DOHH2 (cell line): ENCODE data around the gene PLCG2.

ENCODE experiments used
- H3F3A ChIP-seq: fragments of 200-600 bp; sonication (generic), shearing (Covaris generic); 2 replicates; pipeline ENCODE4 v1.6.0; 2016; ENCODE audit warnings: antibody characterized with exemption, mild to moderate bottlenecking; ENCODE audit not compliant: control insufficient read depth, insufficient read depth
- H3K27ac ChIP-seq: fragments of 200-600 bp; sonication (generic); 2 replicates; pipeline ENCODE4 v1.5.1; 2014; ENCODE audit warnings: low read depth, mild to moderate bottlenecking, low read length, moderate library complexity
- H3K27me3 ChIP-seq: fragments of 200-600 bp; sonication (generic); 2 replicates; pipeline ENCODE4 v1.6.1; 2014; ENCODE audit warnings: mild to moderate bottlenecking, low read length, mixed read lengths; ENCODE audit not compliant: control insufficient read depth
- H3K36me3 ChIP-seq: fragments of 200-600 bp; sonication (generic); 2 replicates; pipeline ENCODE4 v1.6.1; 2014; ENCODE audit warnings: mild to moderate bottlenecking, low read length, moderate library complexity, mixed read lengths; ENCODE audit not compliant: control insufficient read depth
- H3K4me1 ChIP-seq: fragments of 200-600 bp; sonication (generic); 2 replicates; pipeline ENCODE4 v1.6.1; 2014; ENCODE audit warnings: mild to moderate bottlenecking, low read length, mixed read lengths; ENCODE audit not compliant: control insufficient read depth
- H3K4me2 ChIP-seq: fragments of 200-600 bp; sonication (generic); 2 replicates; pipeline ENCODE4 v1.6.0; 2014; ENCODE audit warnings: mild to moderate bottlenecking, low read length, moderate library complexity
- H3K4me3 ChIP-seq: fragments of 200-600 bp; sonication (generic); 2 replicates; pipeline ENCODE4 v1.5.1; 2014; ENCODE audit warnings: mild to moderate bottlenecking, low read length, mixed read lengths
- H3K79me2 ChIP-seq: fragments of 200-600 bp; sonication (generic); 2 replicates; pipeline ENCODE4 v1.6.1; 2014; ENCODE audit warnings: mild to moderate bottlenecking, low read length, mixed read lengths; ENCODE audit not compliant: control insufficient read depth
- H3K9me2 ChIP-seq: fragments of 200-600 bp; sonication (generic); replicated peaks from 2 replicates; pipeline ENCODE4 v1.6.1; 2014; ENCODE audit warnings: mild to moderate bottlenecking, low read length, mixed read lengths; ENCODE audit not compliant: control insufficient read depth
- H3K9me3 ChIP-seq: fragments of 200-600 bp; sonication (generic); 2 replicates; pipeline ENCODE4 v1.6.1; 2014; ENCODE audit warnings: antibody characterized with exemption, low read length, mixed read lengths; ENCODE audit not compliant: control insufficient read depth, insufficient read depth
- H4K20me1 ChIP-seq: fragments of 200-600 bp; sonication (generic); 2 replicates; pipeline ENCODE4 v1.6.0; 2014; ENCODE audit warnings: low read depth, mild to moderate bottlenecking, antibody characterized with exemption, low read length, moderate library complexity; ENCODE audit not compliant: control insufficient read depth, insufficient read depth
- CTCF ChIP-seq: fragments of 200-600 bp; sonication (generic); IDR thresholded peaks from one replicate; pipeline ENCODE4 v1.5.1; 2014; ENCODE audit warnings: antibody characterized with exemption, mild to moderate bottlenecking, low read depth, low read length; ENCODE audit not compliant: poor library complexity, severe bottlenecking
- EZH2phosphoT487 ChIP-seq: fragments of 200-600 bp; sonication (generic); IDR thresholded peaks from 2 replicates; pipeline ENCODE4 v1.6.1; 2017; ENCODE audit warnings: borderline replicate concordance, mild to moderate bottlenecking, antibody characterized with exemption, low read length, moderate library complexity, mixed read lengths

The PLCG2 gene

GRCh38 chr16:81785138-81785924 is 6.2 kb downstream of the PLCG2 start:
- no peak for TF ChIP-seq CTCF
- peaks cover 9% of the 10 kb centered on the region for H3F3A ChIP-seq
- H3K4me3 ChIP-seq, result peak overlapping the region; percentile 95
- peaks cover 86% of the 10 kb centered on the region for H3K4me1 ChIP-seq
- H3K79me2 ChIP-seq, result peaks cover 100% of the 10 kb centered on the region
- H4K20me1 ChIP-seq, result peaks cover 29% of the 10 kb centered on the region
- no peaks in the 10 kb centered on the region for H3K27me3 ChIP-seq
- H3K9me3 ChIP-seq, result no peaks in the 10 kb centered on the region
- peak overlapping the region; percentile 80 for H3K4me2 ChIP-seq
- H3K9me2 ChIP-seq, result no peaks in the 10 kb centered on the region
- H3K36me3 ChIP-seq, result peaks cover 92% of the 10 kb centered on the region
- peak overlapping the region; percentile 85; the same call in 1 of the 2 replicates for H3K27ac ChIP-seq

GRCh38 chr16:81786321-81786720 is 7.2 kb downstream of the PLCG2 start:
- Histone ChIP-seq H3F3A (peaks cover 4% of the 10 kb centered on the region), H3K27me3 (no peaks in the 10 kb centered on the region), H3K4me2 (peak overlapping the region; percentile 80; the same call in 1 of the 2 replicates), H3K27ac (0 out of 2 replicates have a peak overlapping the region, but pooled peaks have one; percentile 85), H3K79me2 (peaks cover 100% of the 10 kb centered on the region), H3K4me3 (no peak overlapping the region), H3K9me2 (no peaks in the 10 kb centered on the region), H3K4me1 (peaks cover 87% of the 10 kb centered on the region), H4K20me1 (peaks cover 36% of the 10 kb centered on the region), H3K9me3 (no peaks in the 10 kb centered on the region), H3K36me3 (peaks cover 92% of the 10 kb centered on the region)
- TF ChIP-seq EZH2phosphoT487 (no peak), CTCF (no peak)

- Histone ChIP-seq H3K9me2 (no peaks in the 10 kb centered on the region), H3K36me3 (peaks cover 95% of the 10 kb centered on the region), H3K4me1 (peaks cover 87% of the 10 kb centered on the region), H3K27me3 (no peaks in the 10 kb centered on the region), H3F3A (0 out of 2 replicates have a peak, but pooled peaks cover 3% of the 10 kb centered on the region), H3K4me2 (no peak overlapping the region), H3K4me3 (no peak overlapping the region), H3K27ac (no peak overlapping the region), H3K79me2 (peaks cover 100% of the 10 kb centered on the region), H3K9me3 (no peaks in the 10 kb centered on the region), H4K20me1 (peaks cover 36% of the 10 kb centered on the region)
- no peak for TF ChIP-seq CTCF
- no peak for TF ChIP-seq EZH2phosphoT487
Observed at GRCh38 chr16:81786868-81787267, 7.8 kb downstream of the PLCG2 start.
